Liver (tissue), 3 donors: Measurements from ENCODE around the gene AK5.

ENCODE experiments used
- EGR1 ChIP-seq, 2 donors: IDR thresholded peaks; 2 replicates each; pipeline ENCODE4 v1.6.1; 2016 to 2018; ENCODE audit warnings: antibody characterized with exemption in 2 of 2, low read depth in 2 of 2
- REST ChIP-seq: IDR thresholded peaks from 2 replicates; pipeline ENCODE4 v1.6.1; 2016; ENCODE audit warnings: antibody characterized with exemption, mild to moderate bottlenecking
- ZBTB33 ChIP-seq: IDR thresholded peaks from 2 replicates; pipeline ENCODE4 v1.6.1; 2016; ENCODE audit warnings: antibody characterized with exemption
- TF ChIP-seq, protein P1 (sequence below): fragments of 150-350 bp; IDR thresholded peaks from 2 replicates; pipeline ENCODE4 v1.5.1; 2017; ENCODE audit warnings: improper control_type of control experiment, low read depth, low read length; ENCODE audit not compliant: missing input control
- donor health status: healthy.
- donor health status: healthy.

- TF ChIP-seq EGR1 (IDR thresholded peaks at IDR 0.05; ENCODE audit: low read depth in 2 of 2) (no peak), ZBTB33 (no peak), REST (no peak)
- TF ChIP-seq, protein P1, sequence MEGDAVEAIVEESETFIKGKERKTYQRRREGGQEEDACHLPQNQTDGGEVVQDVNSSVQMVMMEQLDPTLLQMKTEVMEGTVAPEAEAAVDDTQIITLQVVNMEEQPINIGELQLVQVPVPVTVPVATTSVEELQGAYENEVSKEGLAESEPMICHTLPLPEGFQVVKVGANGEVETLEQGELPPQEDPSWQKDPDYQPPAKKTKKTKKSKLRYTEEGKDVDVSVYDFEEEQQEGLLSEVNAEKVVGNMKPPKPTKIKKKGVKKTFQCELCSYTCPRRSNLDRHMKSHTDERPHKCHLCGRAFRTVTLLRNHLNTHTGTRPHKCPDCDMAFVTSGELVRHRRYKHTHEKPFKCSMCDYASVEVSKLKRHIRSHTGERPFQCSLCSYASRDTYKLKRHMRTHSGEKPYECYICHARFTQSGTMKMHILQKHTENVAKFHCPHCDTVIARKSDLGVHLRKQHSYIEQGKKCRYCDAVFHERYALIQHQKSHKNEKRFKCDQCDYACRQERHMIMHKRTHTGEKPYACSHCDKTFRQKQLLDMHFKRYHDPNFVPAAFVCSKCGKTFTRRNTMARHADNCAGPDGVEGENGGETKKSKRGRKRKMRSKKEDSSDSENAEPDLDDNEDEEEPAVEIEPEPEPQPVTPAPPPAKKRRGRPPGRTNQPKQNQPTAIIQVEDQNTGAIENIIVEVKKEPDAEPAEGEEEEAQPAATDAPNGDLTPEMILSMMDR, result no peak
Measured at GRCh38 chr1:77509051-77509492, 227.3 kb downstream of the AK5 start.
